Stimulated activated CD4-positive, alpha-beta T cell treated with anti-CD3 and anti-CD28 coated beads, TNF-alpha, amount 100 ng/mL, for 1 hour (primary cell): ENCODE results near the gene TSPAN9.
"Not testable (repeated sequence)": the region's sequence is repeated elsewhere in the genome, so short reads cannot be mapped to it uniquely, and the experiment has no call there.

Experiments
- DNase-seq, 3 donors: peaks; one replicate each; pipeline ENCODE4 v3.0.0-alpha.2; 2020; ENCODE audit warnings: low read depth in 3 of 3, low spot score in 1 of 3

TSPAN9 gene

GRCh38 chr12:3043406-3043805 is 33.8 kb upstream of the TSPAN9 start:
- DNase-seq, result no peak

GRCh38 chr12:3044141-3044630 is 33.0 kb upstream of the TSPAN9 start:
- DNase-seq, result no peak

DNA sequence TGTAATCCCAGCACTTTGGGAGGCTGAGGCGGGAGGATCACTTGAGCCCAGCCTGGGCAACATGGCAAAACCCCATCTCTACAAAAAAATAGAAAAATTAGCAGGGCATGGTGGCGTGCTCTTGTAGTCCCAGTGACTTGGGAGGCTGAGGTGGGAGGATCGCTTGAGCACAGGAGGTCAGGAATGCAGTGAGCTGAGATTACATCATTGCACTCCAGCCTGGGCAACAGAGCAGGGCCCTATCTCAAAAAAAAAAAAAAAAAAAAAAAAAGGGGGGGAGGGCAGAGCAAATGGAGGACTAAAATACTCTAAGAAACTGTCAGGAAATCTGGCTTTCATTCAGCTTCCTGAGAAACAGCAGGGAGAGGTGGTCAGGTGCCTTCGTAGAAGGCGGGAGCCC is 31.7 kb upstream of the TSPAN9 start:
- DNase-seq, result no peak

DNA sequence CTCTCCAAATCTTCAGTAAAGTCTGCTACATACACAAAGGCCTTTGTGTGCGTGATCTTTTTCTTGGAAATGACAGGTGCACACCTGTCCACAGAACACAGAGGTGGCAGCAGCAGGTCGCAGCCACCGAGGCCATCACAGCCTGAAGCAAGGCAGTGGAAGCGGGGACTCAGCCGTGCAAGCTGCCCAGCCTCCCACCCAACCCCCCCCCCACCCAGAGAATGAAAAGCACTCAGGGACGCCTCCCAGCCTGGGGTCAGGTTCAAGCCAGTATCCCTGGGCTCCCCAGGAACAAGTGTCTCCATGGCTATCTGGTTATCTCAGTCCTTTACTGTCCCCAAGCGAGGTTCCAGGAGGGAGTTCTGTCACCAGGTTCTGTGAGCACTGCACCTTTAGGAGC is 31.2 kb upstream of the TSPAN9 start:
- no peak for DNase-seq

DNA sequence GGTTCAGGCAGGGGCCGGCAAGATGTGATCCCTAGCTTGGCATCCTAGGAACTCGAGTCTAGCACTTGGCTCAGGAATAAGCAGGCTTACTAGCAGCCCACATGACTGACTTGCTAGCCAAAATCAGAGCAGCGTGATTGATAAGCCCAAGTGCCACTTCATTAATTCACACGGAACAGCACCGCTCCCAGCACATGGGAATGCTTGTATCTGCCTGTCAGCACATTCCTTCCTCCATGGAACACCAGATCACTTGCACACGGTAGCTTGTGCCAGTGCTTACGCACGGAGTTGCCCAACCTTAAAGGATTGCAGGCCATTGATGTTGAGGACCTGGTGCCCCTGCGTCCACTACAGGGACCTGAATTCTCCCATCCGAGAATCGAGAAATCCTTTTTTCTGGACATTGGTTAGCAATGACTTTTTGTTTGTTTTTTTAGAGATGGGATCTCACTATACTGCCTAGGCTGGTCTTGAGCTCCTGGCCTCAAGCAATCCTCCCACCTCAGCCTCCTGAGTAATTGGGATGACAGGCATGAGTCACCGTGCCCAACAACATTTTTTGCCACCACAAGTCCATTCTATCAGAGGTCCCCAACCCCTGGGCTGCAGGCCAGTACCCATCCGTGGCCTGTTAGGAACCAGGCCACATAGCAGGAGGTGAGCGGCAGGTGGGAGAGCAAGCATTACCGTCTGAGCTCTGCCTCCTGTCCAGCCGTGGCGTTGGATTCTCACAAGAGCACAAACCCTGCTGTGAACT is 30.6 kb upstream of the TSPAN9 start:
- DNase-seq, result no peak

- DNase-seq, result no peak
Measured at GRCh38 chr12:3047961-3048360, 29.2 kb upstream of the TSPAN9 start.

DNA sequence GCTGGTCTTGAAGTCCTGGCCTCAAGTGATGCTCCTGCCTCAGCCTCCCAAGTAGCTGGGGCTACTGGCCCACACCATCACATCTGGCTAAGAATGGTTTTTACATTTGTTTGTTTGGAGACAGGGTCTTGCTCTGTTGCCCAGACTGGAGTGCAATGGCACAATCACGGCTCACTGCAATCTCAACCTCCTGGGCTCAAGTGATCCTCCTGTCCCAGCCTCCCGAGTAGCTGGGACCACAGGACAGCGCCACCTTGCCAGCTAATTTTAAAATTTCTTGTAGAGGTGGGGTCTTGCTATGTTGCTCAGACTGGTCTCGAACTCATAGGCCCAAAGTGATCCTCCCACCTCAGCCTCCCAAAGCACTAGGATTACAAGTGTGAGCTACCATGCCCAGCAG is 28.6 kb upstream of the TSPAN9 start:
- no peak for DNase-seq

DNA sequence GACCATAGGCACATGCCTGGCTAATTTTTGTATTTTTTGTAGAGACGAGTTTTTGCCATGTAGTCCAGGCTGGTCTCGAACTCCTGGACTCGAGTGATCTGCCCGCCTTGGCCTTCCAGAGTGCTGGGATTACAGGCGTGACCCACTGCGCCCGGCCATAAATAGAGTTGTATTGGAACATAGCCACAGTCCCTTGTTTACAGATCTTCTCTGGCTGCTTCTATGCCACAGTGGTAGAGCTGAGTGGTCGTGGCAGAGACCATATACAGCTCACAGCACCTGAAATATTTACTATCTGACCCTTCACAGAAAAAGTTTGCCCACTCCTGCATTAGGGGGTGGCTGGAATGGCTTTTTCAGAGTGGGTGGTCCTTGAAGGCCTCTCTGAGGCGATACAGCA is 28.0 kb upstream of the TSPAN9 start:
- DNase-seq, result no peak

DNA sequence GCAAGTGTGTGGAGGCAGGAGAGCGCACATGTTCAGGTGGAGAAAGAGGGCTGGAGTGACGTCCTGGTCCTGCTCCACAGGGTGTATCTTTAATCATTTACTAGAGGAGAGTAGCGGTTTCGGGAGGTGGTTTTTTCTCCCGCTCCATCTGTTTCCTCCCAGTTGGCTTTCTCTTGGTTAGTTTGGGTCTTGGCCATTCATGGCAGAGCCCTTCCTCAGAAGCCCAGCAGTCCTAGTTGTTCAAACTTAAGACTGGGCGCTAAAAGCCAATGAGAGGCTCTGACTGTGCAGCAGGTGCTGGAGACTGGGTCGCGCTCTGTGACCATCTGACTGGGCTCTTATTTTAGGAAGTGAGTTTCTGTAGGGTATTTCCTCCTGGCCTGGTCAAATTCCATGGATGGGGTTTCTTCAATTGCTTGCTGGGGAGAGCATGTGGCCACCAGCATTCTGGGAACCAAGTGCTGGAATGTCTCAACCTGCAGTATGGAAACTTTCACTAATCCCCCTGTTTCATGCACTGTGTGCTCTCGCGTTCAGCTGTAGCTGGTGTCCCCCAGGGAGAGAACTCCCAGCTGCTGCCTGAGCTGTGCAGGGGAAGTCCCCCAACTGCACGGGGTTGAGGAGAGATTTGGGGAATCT is 27.4 kb upstream of the TSPAN9 start:
- no peak for DNase-seq

GRCh38 chr12:3054374-3054773 is 22.8 kb upstream of the TSPAN9 start:
- no peak for DNase-seq

DNA sequence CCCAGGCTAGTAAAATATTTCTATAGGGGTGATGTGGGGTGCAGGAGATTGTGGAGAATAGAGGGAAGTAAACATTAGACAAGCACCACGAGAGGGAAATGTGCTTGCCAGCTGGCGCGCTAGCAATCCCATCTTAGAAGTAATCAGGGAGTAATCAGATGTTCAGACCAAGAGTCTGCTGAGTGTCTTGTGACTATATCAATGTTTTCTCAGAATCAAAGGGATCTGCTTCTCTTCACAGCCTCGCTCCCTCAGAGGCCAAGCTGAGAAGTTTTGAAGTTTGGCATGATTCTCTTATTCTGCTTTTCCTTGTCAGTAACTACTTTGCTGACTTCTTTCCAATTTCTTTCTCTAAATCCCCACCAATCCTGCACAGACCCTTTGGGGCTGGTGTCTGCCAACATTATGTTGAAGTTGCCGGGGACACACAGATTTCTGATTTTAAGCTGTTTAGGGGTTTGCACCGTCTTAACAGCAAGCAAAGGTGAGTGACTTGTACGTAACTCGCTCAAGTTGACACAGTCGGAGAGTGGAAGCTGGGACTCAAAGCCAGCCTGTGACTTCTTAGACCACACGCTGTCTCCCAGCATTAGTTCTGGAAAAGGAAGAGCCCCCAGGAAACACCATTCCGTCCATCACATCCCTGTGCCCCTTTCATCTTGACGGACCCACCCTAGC is 22.0 kb upstream of the TSPAN9 start:
- no peak for DNase-seq

DNA sequence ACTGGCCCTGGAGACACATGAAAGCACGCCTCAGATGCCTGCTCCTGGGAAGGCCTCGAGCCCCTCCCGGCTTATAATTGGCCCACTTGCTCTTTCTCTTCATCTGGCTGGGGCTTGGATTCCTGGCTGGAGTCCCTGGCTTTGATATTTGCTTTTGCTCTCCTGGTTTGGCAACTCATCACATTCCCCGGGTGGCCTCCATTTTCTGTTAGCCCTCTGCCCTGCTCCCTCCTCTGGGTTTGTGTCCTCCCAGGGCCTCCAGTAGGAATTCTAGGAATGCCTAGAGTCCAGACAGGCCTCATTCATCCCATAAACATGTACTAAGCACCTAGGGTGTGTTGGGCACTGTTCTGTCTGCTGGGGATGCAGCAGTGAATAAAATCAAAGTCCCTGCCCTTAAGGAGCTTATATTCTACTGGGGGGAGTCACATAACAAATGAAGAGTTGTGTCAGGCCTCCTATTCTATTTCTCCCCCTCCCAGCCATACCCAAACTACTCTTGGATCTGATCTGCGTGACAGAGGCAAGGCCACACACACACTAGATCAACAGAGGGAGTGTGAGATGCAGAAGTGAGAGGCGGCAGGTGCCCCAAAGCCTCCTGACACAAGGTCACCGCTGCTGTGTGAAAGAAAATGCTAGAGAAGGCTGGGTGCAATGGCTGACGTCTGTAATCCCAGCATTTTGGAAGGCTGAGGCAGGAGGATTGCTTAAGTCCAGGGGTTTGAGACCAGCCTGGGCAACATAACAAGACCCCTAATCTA is 21.3 kb upstream of the TSPAN9 start:
- DNase-seq, result no peak

DNA sequence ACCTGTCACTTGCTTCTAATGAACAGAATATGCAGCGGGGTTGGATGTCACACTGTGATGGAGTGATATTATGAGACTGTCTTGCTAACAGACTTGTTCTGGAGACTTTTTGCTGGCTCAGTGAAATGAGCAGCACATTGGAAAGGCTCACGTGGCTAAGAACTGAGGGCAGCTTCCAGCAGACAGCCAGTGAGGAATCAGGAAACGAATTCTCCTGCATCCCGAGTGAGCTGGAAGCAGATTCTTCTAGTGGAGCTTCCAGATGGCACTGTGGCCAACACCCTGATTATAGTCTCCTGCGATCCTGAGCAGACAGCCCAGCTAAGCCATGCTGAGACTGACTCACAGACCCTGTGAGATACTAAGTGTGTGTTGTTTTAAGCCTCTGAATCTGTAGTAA is 16.1 kb upstream of the TSPAN9 start:
- DNase-seq, result no peak

DNA sequence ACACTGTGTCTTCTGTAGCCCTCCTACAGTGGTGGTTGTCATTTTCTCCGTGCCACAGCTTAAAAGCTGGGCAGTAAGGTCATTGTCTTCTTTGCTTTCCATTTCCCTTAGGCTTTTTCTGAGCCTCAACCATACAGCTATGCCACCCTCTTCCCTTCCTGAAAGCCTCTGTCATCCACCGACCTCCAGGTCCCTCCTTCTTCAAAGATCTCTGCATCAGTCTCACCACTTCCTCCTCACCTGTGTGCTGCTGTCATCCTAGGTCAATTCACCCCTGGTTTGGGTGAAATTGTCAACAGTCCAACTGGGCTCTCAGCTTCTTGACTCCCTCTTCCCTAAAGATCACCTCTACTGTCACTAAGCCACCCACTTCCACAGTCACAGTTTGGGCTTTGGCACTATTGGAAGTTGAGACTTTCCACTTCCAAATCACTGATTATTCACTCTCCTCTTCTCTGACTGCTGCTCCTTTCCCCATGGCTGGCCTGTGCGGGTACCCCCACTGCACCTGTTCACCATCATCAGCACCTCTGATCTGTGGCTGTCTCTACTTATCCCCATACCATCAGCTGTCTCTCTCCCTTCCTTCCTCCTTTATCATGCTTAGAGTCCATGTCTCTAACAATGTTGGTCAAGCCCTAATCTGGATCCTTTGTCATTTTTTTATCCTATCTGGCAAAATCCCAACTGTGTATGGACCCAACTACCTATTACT is 15.5 kb upstream of the TSPAN9 start:
- no peak for DNase-seq

DNA sequence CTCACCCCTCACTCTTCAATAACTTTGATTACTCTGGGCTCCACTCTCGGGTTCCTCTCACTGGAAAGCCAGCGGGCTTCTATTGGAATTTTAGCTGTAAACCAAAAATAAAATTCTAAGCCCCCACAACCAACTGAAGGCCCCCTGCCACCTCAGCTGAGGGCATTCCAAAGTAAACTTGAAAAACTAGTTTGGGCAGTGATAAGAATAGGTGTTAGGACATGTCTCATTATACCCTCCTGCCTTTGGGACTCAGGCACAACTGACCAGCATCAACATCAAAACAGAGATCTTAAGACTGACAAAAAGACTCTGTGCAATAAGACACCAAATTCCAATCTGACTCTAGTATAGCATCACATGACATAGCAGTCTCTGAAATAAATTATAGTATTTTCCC is 11.9 kb upstream of the TSPAN9 start:
- DNase-seq, result no peak

DNA sequence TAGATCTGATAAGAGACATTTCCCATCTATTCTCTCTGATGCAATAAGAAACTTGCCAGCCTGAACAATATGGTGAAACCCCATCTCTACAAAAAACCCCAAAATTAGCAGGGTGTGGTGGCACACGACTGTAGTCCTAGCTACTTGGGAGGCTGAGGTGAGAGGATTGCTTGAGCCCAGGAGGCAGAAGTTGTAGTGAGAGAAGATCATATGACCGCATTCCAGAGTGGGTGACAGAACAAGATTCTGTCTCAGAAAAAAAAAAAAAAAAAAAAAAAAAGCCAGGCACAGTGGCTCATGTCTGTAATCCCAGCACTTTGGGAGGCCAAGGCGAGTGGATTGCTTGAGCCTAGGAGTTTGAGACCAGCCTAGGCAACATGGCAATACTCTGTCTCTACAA is 11.3 kb upstream of the TSPAN9 start:
- not testable (repeated sequence) for DNase-seq

GRCh38 chr12:3069714-3070113 is 7.5 kb upstream of the TSPAN9 start:
- DNase-seq, result no peak

DNA sequence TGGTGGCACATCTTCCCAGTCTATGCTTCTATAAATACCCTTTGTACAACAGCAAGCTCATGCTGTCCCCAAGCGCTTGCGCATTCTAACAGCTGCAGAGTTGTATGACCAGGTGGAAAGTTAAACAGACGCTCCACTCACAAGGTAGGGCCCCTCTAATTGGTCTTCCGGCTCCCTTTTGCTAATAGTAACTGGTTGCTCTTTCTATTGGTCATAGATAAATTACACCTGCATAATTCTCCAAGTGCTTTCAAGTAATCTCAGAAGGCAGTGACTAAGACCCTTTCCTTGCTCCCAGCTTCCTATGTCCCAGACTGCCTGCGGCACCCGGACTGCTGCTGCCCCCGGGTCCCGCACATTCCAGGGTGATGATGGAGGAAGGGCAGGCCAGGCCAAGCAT is 6.1 kb upstream of the TSPAN9 start:
- no peak for DNase-seq

GRCh38 chr12:3071710-3072109 is 5.5 kb upstream of the TSPAN9 start:
- DNase-seq, result no peak

DNA sequence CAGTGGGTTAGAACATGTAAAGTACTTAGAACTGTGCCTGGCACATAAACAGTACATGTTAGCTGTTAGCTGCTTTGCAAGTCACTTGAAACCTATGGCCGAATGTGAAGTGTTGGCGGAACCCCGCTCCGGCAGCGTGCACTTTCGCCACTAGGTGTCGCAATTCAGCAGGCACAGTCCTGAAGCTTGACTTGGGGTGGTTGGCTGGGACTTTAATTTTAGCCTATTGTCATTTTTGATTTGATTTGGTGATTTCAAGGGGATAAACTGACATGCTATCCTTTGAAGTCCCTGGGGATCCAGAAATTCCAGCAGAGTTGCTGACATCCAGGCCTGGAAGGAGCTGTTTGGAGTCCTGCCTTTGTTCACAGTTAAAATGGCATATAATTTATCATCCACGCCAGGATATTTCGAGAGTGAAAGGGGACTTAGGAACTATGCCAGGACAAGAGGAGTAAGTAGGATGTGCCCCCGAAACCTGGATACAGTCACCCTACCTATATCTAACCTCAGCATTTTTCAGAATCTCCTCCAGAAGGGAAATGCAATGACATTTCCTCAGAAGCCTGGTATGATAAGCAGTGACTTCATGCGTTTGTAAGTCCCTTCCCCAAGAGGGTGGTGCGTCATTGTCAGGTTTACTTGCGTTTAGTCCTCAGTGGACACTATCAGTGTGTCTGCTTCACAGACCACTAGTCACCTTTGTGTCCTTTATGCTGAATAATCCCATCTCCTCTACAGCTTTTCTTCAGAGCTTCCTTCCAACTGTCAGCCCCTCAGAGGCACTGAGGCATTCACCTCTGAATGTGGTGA is 3.5 kb upstream of the TSPAN9 start:
- DNase-seq, result peak; percentile 64 to 75 (median 69)
